H9 (cell line): Measurements from ENCODE around the gene FRMD4B. TPM values are rescaled to one million over a fixed set of nuclear protein-coding genes. Genes with fewer than 3 reads are reported as not detected.

Experiments
- DNase-seq: peaks from one replicate; pipeline ENCODE4 v3.0.0-alpha.2; 2017
- H2AFZ ChIP-seq: one replicate; pipeline ENCODE4 v1.6.1; 2013; ENCODE audit warnings: mild to moderate bottlenecking, low read length, control low read depth, moderate library complexity
- H2AK5ac ChIP-seq: 2 replicates; pipeline ENCODE4 v1.6.1; 2013; ENCODE audit warnings: low read length, control low read depth, mixed read lengths; ENCODE audit not compliant: insufficient read length
- H2BK120ac ChIP-seq: one replicate; pipeline ENCODE4 v1.6.1; 2013; ENCODE audit warnings: low read depth, mild to moderate bottlenecking, low read length, control low read depth, inconsistent platforms; ENCODE audit not compliant: poor library complexity, severe bottlenecking
- H2BK12ac ChIP-seq: 2 replicates; pipeline ENCODE4 v1.6.1; 2013; ENCODE audit warnings: low read length, control low read depth, mixed read lengths, low read depth; ENCODE audit not compliant: insufficient read length
- H2BK15ac ChIP-seq: 2 replicates; pipeline ENCODE4 v1.6.1; 2013; ENCODE audit warnings: low read depth, low read length, control low read depth
- H2BK20ac ChIP-seq: one replicate; pipeline ENCODE4 v1.6.1; 2013; ENCODE audit warnings: low read depth, mild to moderate bottlenecking, low read length, control low read depth, inconsistent platforms; ENCODE audit not compliant: poor library complexity, severe bottlenecking
- H2BK5ac ChIP-seq: 2 replicates; pipeline ENCODE4 v1.6.1; 2013; ENCODE audit warnings: low read length, control low read depth, mixed read lengths; ENCODE audit not compliant: insufficient read length
- H3K14ac ChIP-seq: 2 replicates; pipeline ENCODE4 v1.6.1; 2013; ENCODE audit warnings: low read length, control low read depth; ENCODE audit not compliant: insufficient read depth
- H3K18ac ChIP-seq: 2 replicates; pipeline ENCODE4 v1.6.1; 2013; ENCODE audit warnings: low read depth, mild to moderate bottlenecking, mixed read lengths, low read length, control low read depth; ENCODE audit not compliant: insufficient read length
- H3K23ac ChIP-seq: 2 replicates; pipeline ENCODE4 v1.6.1; 2013; ENCODE audit warnings: low read length, control low read depth, mixed read lengths, low read depth; ENCODE audit not compliant: insufficient read length
- H3K23me2 ChIP-seq: 2 replicates; pipeline ENCODE4 v1.6.1; 2013; ENCODE audit warnings: low read depth, mild to moderate bottlenecking, mixed read lengths, low read length, control low read depth; ENCODE audit not compliant: insufficient read length, poor library complexity, severe bottlenecking
- H3K27ac ChIP-seq: 2 replicates; pipeline ENCODE4 v1.5.1; 2013; ENCODE audit warnings: low read length, control low read depth, mixed read lengths, low read depth; ENCODE audit not compliant: insufficient read length
- H3K27me3 ChIP-seq: 2 replicates; pipeline ENCODE4 v1.6.1; 2013; ENCODE audit warnings: low read length, control low read depth, inconsistent platforms; ENCODE audit not compliant: insufficient read depth
- H3K4ac ChIP-seq: 2 replicates; pipeline ENCODE4 v1.6.1; 2013; ENCODE audit warnings: low read depth, mild to moderate bottlenecking, control low read depth, inconsistent platforms, low read length, moderate library complexity
- H3K4me1 ChIP-seq: 2 replicates; pipeline ENCODE4 v1.6.1; 2013; ENCODE audit warnings: low read length, control low read depth, inconsistent platforms; ENCODE audit not compliant: insufficient read depth
- H3K4me2 ChIP-seq: 2 replicates; pipeline ENCODE4 v1.6.1; 2013; ENCODE audit warnings: low read length, control low read depth, mixed read lengths; ENCODE audit not compliant: insufficient read length, insufficient read depth
- H3K56ac ChIP-seq: 2 replicates; pipeline ENCODE4 v1.6.1; 2013; ENCODE audit warnings: low read depth, mild to moderate bottlenecking, mixed read lengths, low read length, control low read depth; ENCODE audit not compliant: insufficient read length
- H3K79me1 ChIP-seq: 2 replicates; pipeline ENCODE4 v1.6.1; 2013; ENCODE audit warnings: low read depth, mild to moderate bottlenecking, moderate library complexity, low read length, control low read depth, inconsistent platforms; ENCODE audit not compliant: insufficient read depth, poor library complexity, severe bottlenecking
- H3K79me2 ChIP-seq: 2 replicates; pipeline ENCODE4 v1.6.1; 2013; ENCODE audit warnings: low read length, control low read depth, inconsistent platforms; ENCODE audit not compliant: insufficient read depth
- H3K9ac ChIP-seq: 2 replicates; pipeline ENCODE4 v1.6.1; 2013; ENCODE audit warnings: low read length, control low read depth, mixed read lengths; ENCODE audit not compliant: insufficient read length; ENCODE audit errors: extremely low read depth
- H3K9me3 ChIP-seq: one replicate; pipeline ENCODE4 v1.6.1; 2013; ENCODE audit warnings: low read depth, low read length, inconsistent platforms; ENCODE audit not compliant: control insufficient read depth
- H3T11ph ChIP-seq: one replicate; pipeline ENCODE4 v1.6.1; 2013; ENCODE audit warnings: mild to moderate bottlenecking, low read length, control low read depth, inconsistent platforms
- H4K20me1 ChIP-seq: one replicate; pipeline ENCODE4 v1.6.1; 2013; ENCODE audit not compliant: control insufficient read depth, insufficient read length, insufficient read depth
- H4K5ac ChIP-seq: 2 replicates; pipeline ENCODE4 v1.6.1; 2013; ENCODE audit warnings: low read depth, mild to moderate bottlenecking, mixed read lengths, low read length, control low read depth; ENCODE audit not compliant: insufficient read length
- H4K8ac ChIP-seq: replicated peaks from 2 replicates; pipeline ENCODE4 v1.6.1; 2013; ENCODE audit warnings: low read length, control low read depth, mixed read lengths, low read depth; ENCODE audit not compliant: insufficient read length
- H4K91ac ChIP-seq: 2 replicates; pipeline ENCODE4 v1.6.1; 2013; ENCODE audit warnings: low read depth, mild to moderate bottlenecking, moderate library complexity, mixed read lengths, low read length, control low read depth; ENCODE audit not compliant: insufficient read length
- H3K27ac Mint-ChIP-seq, 3 experiments: 2 replicates in 2 of 3; 3 replicates in 1 of 3; pipeline ENCODE4 v1.8.0; 2020 to 2021; ENCODE audit warnings: mixed read lengths in 3 of 3, mild to moderate bottlenecking in 1 of 3, moderate library complexity in 1 of 3
- H3K27me3 Mint-ChIP-seq: 2 replicates; pipeline ENCODE4 v1.8.0; 2021; ENCODE audit warnings: low read depth, mild to moderate bottlenecking, moderate library complexity, mixed read lengths
- H3K36me3 Mint-ChIP-seq, 3 experiments: 2 replicates in 2 of 3; 3 replicates in 1 of 3; pipeline ENCODE4 v1.8.0; 2020 to 2021; ENCODE audit warnings: low read depth in 3 of 3, mixed read lengths in 3 of 3; ENCODE audit not compliant: insufficient read depth in 1 of 3
- H3K4me1 Mint-ChIP-seq, 2 experiments: 2 replicates each; pipeline ENCODE4 v1.8.0; 2020; ENCODE audit warnings: mixed read lengths in 2 of 2
- H3K4me3 Mint-ChIP-seq, 2 experiments: 2 replicates in 1 of 2; 3 replicates in 1 of 2; pipeline ENCODE4 v1.8.0; 2020 to 2021; ENCODE audit warnings: mild to moderate bottlenecking in 2 of 2, mixed read lengths in 2 of 2, moderate library complexity in 1 of 2
- H3K9me3 Mint-ChIP-seq, 2 experiments: 2 replicates in 1 of 2; 3 replicates in 1 of 2; pipeline ENCODE4 v1.8.0; 2020; ENCODE audit warnings: mild to moderate bottlenecking in 2 of 2, mixed read lengths in 2 of 2, moderate library complexity in 1 of 2
- WGBS: extraction: QIAGEN DNeasy Blood & Tissue Kit; methylation state at CpG from one replicate; pipeline ENCODE4 v1.1.7; 2013; ENCODE audit warnings: missing lambda C conversion rate, low lambda C conversion rate, mixed read lengths; ENCODE audit not compliant: insufficient read length; ENCODE audit errors: extremely low coverage; 5-methylcytosine and 5-hydroxymethylcytosine counted together
- total RNA-seq: library from RNA; stranded (reverse); gene quantifications from 2 replicates; pipeline ENCODE4 v1.2.1, GENCODE V29; 2021
- TF ChIP-seq, protein P1 (sequence below): fragments of 200-600 bp; sonication (generic); conservative IDR thresholded peaks from 3 replicates; pipeline ENCODE4 v1.8.0; 2021; ENCODE audit warnings: antibody characterized with exemption, mild to moderate bottlenecking

The FRMD4B gene
- total RNA-seq, 1 experiment from 2014 or later, result 3.4 TPM

- no peak overlapping the region for H2BK12ac ChIP-seq
Observed at GRCh38 chr3:69160525-69160924, 225.4 kb downstream of the FRMD4B start.

More at GRCh38 chr3:69160525-69160924, 225.4 kb downstream of the FRMD4B start:
- H4K5ac ChIP-seq, result no peak overlapping the region
- no peak overlapping the region for H3K9ac ChIP-seq
- no peaks in the 10 kb centered on the region for H3K4me1 ChIP-seq
- H3K79me2 ChIP-seq, result no peaks in the 10 kb centered on the region
- TF ChIP-seq, protein P1, sequence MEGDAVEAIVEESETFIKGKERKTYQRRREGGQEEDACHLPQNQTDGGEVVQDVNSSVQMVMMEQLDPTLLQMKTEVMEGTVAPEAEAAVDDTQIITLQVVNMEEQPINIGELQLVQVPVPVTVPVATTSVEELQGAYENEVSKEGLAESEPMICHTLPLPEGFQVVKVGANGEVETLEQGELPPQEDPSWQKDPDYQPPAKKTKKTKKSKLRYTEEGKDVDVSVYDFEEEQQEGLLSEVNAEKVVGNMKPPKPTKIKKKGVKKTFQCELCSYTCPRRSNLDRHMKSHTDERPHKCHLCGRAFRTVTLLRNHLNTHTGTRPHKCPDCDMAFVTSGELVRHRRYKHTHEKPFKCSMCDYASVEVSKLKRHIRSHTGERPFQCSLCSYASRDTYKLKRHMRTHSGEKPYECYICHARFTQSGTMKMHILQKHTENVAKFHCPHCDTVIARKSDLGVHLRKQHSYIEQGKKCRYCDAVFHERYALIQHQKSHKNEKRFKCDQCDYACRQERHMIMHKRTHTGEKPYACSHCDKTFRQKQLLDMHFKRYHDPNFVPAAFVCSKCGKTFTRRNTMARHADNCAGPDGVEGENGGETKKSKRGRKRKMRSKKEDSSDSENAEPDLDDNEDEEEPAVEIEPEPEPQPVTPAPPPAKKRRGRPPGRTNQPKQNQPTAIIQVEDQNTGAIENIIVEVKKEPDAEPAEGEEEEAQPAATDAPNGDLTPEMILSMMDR, result no peak
- no peak overlapping the region for H2BK20ac ChIP-seq
- H4K8ac ChIP-seq, result no peak overlapping the region
- H3K4me3 Mint-ChIP-seq, result no peak overlapping the region
- H3K27ac Mint-ChIP-seq, result no peak overlapping the region
- no peak for DNase-seq
- no peaks in the 10 kb centered on the region; the same call in 1 of the 2 replicates for H3K27me3 Mint-ChIP-seq
- H3K36me3 Mint-ChIP-seq, result no peaks in the 10 kb centered on the region
- no peak overlapping the region for H2AFZ ChIP-seq
- H3K4ac ChIP-seq, result no peak overlapping the region
- H3K23me2 ChIP-seq, result no peaks in the 10 kb centered on the region
- no peak overlapping the region for H2BK120ac ChIP-seq
- H3K9me3 Mint-ChIP-seq, result no peaks in the 10 kb centered on the region
- H3K27ac ChIP-seq, result no peak overlapping the region
- H3K4me1 Mint-ChIP-seq, result peaks cover 16 to 19% of the 10 kb centered on the region in 2 experiments
- no peak overlapping the region for H3T11ph ChIP-seq
- no peak overlapping the region for H3K4me2 ChIP-seq
- no peaks in the 10 kb centered on the region for H3K9me3 ChIP-seq
- H3K27me3 ChIP-seq, result no peaks in the 10 kb centered on the region
- H2BK15ac ChIP-seq, result no peak overlapping the region
- WGBS, result no CpG with 5 or more reads among the region's 4 CpGs
- H3K79me1 ChIP-seq, result no peaks in the 10 kb centered on the region
- no peak overlapping the region for H3K14ac ChIP-seq
- H4K20me1 ChIP-seq, result no peaks in the 10 kb centered on the region
- no peak overlapping the region for H4K91ac ChIP-seq
- H3K56ac ChIP-seq, result no peak overlapping the region
- H3K18ac ChIP-seq, result no peak overlapping the region
- H2BK5ac ChIP-seq, result no peak overlapping the region
- no peak overlapping the region for H3K23ac ChIP-seq
- no peak overlapping the region for H2AK5ac ChIP-seq
